Heart left ventricle (tissue), 13 donors: ENCODE data around the gene ZDHHC23.

Source experiments
- POLR2A ChIP-seq, 2 donors: fragments of 450-650 bp; IDR thresholded peaks; one replicate each; pipeline ENCODE4 v1.6.1; 2017; ENCODE audit warnings: antibody characterized with exemption in 2 of 2, mild to moderate bottlenecking in 2 of 2, moderate library complexity in 2 of 2
- TF ChIP-seq, protein P1 (sequence below), 12 donors: fragments of 200-600 bp; sonication (generic) in 4 of 12; IDR thresholded peaks; one replicate each; pipeline versions ENCODE4 v1.5.0 to v1.8.0; 2018 to 2022; ENCODE audit warnings: antibody characterized with exemption in 12 of 12, mild to moderate bottlenecking in 5 of 12
- donor health status: ischemic (EF 13 %, LVEDD 7.1; RV severe dilation, severe dysfunction).
- donor health status: DM: no; HTN: yes; CAD: no.
- donor health status: DM: no; HTN: no; CAD: no.
- donor health status: ischemic (EF 25% LVEDD 6.9; RV normal size, moderate dysfunction).
- donor health status: ischemic (EF 25% LVEDD 5.7; RV mildly dilated, moderate dysfunction).
- donor health status: ischemic (EF 35%, LVEDD 5.7; RV mildly dilated, moderate dysfunction).
- donor health status: nonischemic (EF 11% LVEDD 7.7; RV severe dilation, severe dysfunction).
- donor health status: DM: yes; HTN: yes; CAD: no.
- donor health status: PGD.
- donor health status: ischemic (EF 29% LVEDD 5.4; RV normal size, mild dysfunction).
- donor health status: nonischemic (EF 23%, LVEDD 6.1; RV moderate dilation, normal function).

GRCh38 chr3:113914646-113915045 is 33.2 kb upstream of the ZDHHC23 start:
- TF ChIP-seq, protein P1, sequence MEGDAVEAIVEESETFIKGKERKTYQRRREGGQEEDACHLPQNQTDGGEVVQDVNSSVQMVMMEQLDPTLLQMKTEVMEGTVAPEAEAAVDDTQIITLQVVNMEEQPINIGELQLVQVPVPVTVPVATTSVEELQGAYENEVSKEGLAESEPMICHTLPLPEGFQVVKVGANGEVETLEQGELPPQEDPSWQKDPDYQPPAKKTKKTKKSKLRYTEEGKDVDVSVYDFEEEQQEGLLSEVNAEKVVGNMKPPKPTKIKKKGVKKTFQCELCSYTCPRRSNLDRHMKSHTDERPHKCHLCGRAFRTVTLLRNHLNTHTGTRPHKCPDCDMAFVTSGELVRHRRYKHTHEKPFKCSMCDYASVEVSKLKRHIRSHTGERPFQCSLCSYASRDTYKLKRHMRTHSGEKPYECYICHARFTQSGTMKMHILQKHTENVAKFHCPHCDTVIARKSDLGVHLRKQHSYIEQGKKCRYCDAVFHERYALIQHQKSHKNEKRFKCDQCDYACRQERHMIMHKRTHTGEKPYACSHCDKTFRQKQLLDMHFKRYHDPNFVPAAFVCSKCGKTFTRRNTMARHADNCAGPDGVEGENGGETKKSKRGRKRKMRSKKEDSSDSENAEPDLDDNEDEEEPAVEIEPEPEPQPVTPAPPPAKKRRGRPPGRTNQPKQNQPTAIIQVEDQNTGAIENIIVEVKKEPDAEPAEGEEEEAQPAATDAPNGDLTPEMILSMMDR (IDR thresholded peaks at IDR 0.05) = no peak
- no peak for TF ChIP-seq POLR2A (IDR thresholded peaks at IDR 0.05)
